Epidermal melanocyte (primary cell): Measurements from ENCODE around the gene RETREG1.
A peak's percentile ranks its signal among the peaks of the same experiment; 100 is the strongest.
"Not testable (repeated sequence)": the region's sequence is repeated elsewhere in the genome, so short reads cannot be mapped to it uniquely, and the experiment has no call there.

Source experiments
- DNase-seq: peaks from one replicate; pipeline ENCODE4 v3.0.0; 2011; ENCODE audit warnings: low spot score; ENCODE audit not compliant: insufficient read length

Gene RETREG1

GRCh38 chr5:16489322-16489791 is 127.4 kb downstream of the RETREG1 start:
- DNase-seq = peak; percentile 43

- no peak for DNase-seq
Measured at GRCh38 chr5:16487456-16487855, 129.3 kb downstream of the RETREG1 start.

- DNase-seq = no peak
Measured at GRCh38 chr5:16486711-16487111, 130.1 kb downstream of the RETREG1 start.

- no peak for DNase-seq
Measured at GRCh38 chr5:16485656-16486055, 131.1 kb downstream of the RETREG1 start.

GRCh38 chr5:16484081-16484480 is 132.7 kb downstream of the RETREG1 start:
- DNase-seq = no peak

GRCh38 chr5:16483361-16483760 is 133.4 kb downstream of the RETREG1 start:
- no peak for DNase-seq

GRCh38 chr5:16482891-16483290 is 133.9 kb downstream of the RETREG1 start:
- DNase-seq = no peak

GRCh38 chr5:16480821-16481538 is 135.8 kb downstream of the RETREG1 start:
- DNase-seq = no peak

- DNase-seq = no peak
Measured at GRCh38 chr5:16480144-16480543, 136.7 kb downstream of the RETREG1 start.

- DNase-seq = no peak
Measured at GRCh38 chr5:16477541-16477940, 139.3 kb downstream of the RETREG1 start.

- not testable (repeated sequence) for DNase-seq
Measured at GRCh38 chr5:16476417-16476816, 140.4 kb downstream of the RETREG1 start.

GRCh38 chr5:16471387-16471786 is 145.4 kb downstream of the RETREG1 start:
- no peak for DNase-seq

GRCh38 chr5:16467363-16468219 is 149.2 kb downstream of the RETREG1 start:
- no peak for DNase-seq

GRCh38 chr5:16465544-16466432 is 151.0 kb downstream of the RETREG1 start, which contains the start of gene ZNF622:
Gene ZNF622, minus strand, starts transcription at chr5:16465800. Its CDS starts 135 bp downstream, at chr5:16465665.
- DNase-seq = peak; percentile 50

- no peak for DNase-seq
Measured at GRCh38 chr5:16464664-16465543, 151.9 kb downstream of the RETREG1 start.

- no peak for DNase-seq
Measured at GRCh38 chr5:16464231-16464630, 152.6 kb downstream of the RETREG1 start.

GRCh38 chr5:16461782-16462181 is 155.0 kb downstream of the RETREG1 start:
- no peak for DNase-seq

- DNase-seq = no peak
Measured at GRCh38 chr5:16461026-16461425, 155.8 kb downstream of the RETREG1 start.

GRCh38 chr5:16459451-16459850 is 157.3 kb downstream of the RETREG1 start:
- no peak for DNase-seq

- no peak for DNase-seq
Measured at GRCh38 chr5:16457853-16458252, 158.9 kb downstream of the RETREG1 start.
